GM18909 (cell line): ENCODE measurements around the gene CTTNBP2NL.

Experiments
- ATAC-seq: cut with Tn5 transposase; IDR thresholded peaks from one replicate; pipeline ENCODE4 v1.9.1; 2021; ENCODE audit warnings: mild to moderate bottlenecking; ENCODE audit not compliant: unreplicated experiment, poor library complexity

Gene CTTNBP2NL

GRCh38 chr1:112504001-112504660 lies 108.1 kb downstream of the CTTNBP2NL start:
- no peak for ATAC-seq

DNA sequence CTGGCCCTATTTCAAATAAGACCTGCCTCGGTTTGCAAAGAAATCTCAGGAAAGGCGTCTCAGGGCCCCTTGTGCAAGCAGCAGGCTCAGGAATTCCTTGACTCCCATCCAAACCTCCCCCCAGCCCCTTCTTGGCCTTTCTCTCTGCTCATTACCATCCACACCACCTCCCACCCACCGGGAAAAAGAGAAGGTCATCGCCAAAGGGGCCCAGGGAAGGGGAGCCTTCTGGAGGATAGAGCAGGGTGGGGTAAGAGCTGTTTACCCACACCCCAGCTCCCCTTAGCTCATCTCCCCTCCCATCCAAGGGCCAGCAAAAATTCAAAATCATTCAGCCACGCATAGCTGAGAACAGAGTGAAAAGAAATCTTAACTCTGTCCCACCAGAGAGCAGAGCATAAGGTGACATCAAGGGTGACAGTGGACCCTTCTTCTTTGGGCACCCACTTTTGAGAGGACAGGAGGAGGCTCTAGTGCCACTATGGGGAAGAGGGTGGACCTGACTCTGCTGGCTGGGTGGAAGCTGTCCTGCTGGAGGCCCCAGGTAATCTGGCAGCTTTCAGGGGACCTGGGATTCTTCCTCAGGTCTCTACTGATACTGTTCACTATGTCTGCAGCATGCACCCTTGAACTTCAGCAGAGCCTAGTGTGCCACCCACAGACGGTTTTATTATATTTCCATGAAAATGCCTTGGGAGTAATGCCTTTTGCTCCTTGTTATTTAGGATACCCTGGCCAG lies 108.8 kb downstream of the CTTNBP2NL start:
- ATAC-seq: no peak

DNA sequence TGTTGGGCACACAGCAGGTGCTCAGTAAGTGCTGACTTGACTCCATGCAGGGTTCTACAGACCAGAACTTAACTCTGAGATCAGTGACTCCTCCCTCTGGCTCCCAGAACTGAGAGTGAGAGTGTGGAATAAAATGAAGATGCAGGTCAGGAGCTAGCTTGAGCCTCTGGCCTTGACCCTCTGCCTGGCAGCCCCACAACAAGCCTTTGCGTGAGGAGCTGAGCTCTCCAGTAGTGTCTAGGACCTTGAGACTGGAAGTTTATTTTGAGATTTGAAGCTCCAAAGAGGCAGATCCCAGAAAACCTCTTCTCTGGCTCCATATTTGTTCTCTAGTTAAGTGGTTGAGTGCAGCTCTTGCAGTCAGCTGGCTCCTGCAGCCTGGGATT lies 109.4 kb downstream of the CTTNBP2NL start:
- ATAC-seq: no peak

DNA sequence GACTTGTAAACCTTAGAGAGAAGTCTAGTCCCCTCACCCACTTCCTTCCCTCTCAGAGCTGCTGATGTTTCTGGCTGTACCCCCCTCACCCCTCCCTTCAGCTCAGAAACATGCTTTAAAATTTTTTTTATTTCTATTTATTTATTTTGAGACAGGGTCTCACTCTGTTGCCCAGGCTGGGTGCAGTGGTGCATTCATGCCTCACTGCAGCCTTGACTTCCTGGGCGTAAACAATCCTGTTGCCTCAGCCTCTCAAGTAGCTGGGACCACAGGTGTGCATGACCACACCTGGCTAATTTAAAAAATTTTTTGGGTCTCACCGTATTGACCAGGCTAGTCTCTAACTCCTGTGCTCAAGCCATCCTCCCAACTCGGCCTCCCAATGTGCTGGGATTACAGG lies 109.9 kb downstream of the CTTNBP2NL start:
- no peak for ATAC-seq

GRCh38 chr1:112506306-112506705 lies 110.3 kb downstream of the CTTNBP2NL start:
- no peak for ATAC-seq

GRCh38 chr1:112506731-112507130 lies 110.7 kb downstream of the CTTNBP2NL start:
- ATAC-seq: no peak

DNA sequence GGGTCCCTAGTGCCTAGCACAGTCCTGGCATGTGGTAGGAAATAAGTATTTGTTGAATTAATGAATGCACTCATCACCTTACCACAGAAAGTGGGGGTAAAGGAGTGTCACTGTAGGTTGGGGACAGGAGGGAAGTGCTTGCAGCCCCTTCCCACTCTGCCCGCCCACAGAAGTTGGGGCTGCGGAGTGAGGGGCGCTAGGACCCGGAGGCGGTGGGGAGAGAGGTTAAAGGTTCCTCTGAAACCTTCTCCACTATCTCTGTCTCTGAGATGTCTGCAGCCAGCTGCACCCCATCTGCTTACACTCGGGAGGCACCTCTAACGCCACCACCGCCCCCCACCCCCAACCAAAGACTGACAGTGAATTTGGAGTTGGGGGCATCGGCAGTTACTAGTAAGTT lies 111.3 kb downstream of the CTTNBP2NL start:
- ATAC-seq: no peak

DNA sequence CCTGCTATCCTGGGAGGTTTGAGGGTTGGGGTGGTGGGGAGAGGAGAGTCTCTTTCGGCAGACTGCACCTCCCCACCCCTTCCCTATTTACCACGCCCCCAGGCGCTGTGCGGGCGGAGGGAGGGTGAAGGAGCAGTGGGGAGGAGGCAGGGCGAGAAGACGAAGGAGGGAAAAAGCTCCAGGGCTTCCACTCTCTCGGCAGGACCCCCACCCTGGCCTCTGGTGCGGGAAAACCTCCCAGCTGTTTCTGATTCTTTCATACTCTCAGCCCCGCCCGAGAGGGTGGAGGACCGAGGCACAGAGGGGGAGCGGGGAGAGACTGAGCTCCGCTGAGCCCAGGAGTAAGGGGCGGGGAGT lies 111.9 kb downstream of the CTTNBP2NL start:
- ATAC-seq: no peak

DNA sequence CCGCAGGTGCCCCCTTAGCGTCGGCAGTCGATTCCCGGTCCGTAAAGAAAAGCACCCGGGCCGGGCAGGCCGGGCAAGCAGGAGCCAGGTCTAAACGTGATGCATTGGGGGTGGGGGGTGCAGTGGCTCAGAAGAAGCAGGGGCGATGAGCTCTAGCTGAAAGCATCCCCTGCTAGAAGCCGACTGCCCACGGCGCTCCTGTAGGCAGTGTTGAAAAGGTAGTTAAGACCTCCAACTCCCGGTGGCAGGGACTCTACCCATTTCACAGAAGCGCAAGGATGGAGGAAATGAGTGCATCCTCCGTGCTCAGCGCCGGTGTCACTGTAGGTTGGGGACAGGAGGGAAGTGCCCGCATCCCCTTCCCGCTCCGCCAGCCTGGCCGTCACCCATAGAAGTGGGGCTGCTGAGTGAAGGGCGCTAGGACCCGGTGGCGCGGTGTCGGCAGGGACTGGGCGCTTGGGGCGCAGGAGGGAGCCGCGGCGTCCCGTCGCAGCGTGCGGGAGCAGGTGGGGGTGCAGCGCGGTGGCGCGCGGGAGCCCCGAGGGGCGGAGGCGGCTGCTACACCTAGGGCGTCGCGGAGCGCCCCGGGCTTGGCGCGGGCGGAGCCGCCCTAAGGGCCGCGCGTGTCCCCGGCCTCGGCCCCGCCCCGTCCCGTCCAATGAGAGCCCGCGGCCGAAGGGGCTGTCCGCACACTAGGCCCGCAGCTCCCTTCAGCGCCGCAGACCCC lies 112.4 kb downstream of the CTTNBP2NL start, which contains the start of gene WNT2B:
TSS of gene WNT2B (plus strand) at position 688 of the 727 bp plus-strand sequence. CDS start 298 bp downstream, outside the sequence.
- peak; percentile 55 for ATAC-seq

GRCh38 chr1:112509005-112509659 lies 113.1 kb downstream of the CTTNBP2NL start:
- peak; percentile 17 for ATAC-seq

GRCh38 chr1:112509660-112510178 lies 113.7 kb downstream of the CTTNBP2NL start:
- no peak for ATAC-seq

DNA sequence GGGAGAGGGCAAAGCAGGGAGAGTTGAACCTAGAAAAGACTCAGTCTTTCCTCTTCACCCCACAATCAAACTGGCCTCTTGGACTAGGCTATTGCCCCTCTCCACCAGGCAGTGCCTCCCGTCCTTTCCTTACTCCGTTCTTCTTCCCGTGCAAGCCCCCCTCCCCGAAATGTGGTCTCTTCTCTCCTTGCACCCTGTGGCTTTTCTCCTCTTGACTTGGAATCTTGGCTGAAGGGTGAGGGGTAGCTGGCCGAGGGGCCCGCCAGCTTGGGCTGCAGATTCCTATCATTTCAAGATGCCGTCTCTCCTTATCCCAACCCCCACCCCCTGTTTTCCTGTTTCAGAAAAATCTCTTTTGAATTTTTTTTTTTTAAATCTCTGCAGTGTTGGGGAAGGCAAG lies 114.3 kb downstream of the CTTNBP2NL start:
- ATAC-seq: no peak
